ENCODE data around the gene NDUFB10.
"Not testable (repeated sequence)": the region's sequence is repeated elsewhere in the genome, so short reads cannot be mapped to it uniquely, and the experiment has no call there.

Gene NDUFB10

GRCh38 chr16:1938316-1938715 lies 21.0 kb upstream of the NDUFB10 start:
- no peak overlapping the region for H3K9ac ChIP-seq (ENCODE audit: low read depth, low read length)
- no peaks in the 10 kb centered on the region; the same call in none of the 2 replicates for H3K79me2 ChIP-seq (ENCODE audit: insufficient read depth, low read length)
- TF ChIP-seq EZH2 (IDR thresholded peaks at IDR 0.05; ENCODE audit: borderline replicate concordance, low read depth, low read length, severe bottlenecking) (no peak), CTCF (IDR thresholded peaks at IDR 0.05; ENCODE audit: borderline replicate concordance, extremely low read depth, low read length, poor library complexity, severe bottlenecking) (no peak)
- no peaks in the 10 kb centered on the region for H3K27me3 ChIP-seq (ENCODE audit: insufficient read depth, low read length, poor library complexity)
- DNase-seq = no peak
- H3K4me3 ChIP-seq (ENCODE audit: low read depth in 1 of 2, low read length in 2 of 2) = no peak overlapping the region
- H3K27ac ChIP-seq (ENCODE audit: low read length) = no peak overlapping the region
- H3K9me3 ChIP-seq (ENCODE audit: insufficient read depth, low read length, severe bottlenecking) = no peaks in the 10 kb centered on the region
- H3K36me3 ChIP-seq (ENCODE audit: insufficient read depth, low read length) = peaks cover 28% of the 10 kb centered on the region
- H4K20me1 ChIP-seq (ENCODE audit: insufficient read depth, low read length) = no peaks in the 10 kb centered on the region; the same call in 1 of the 2 replicates
- ATAC-seq (ENCODE audit: insufficient read depth, low read depth) = no peak
- no peak overlapping the region for H2AFZ ChIP-seq (ENCODE audit: low read depth, low read length)
- peaks cover 17% of the 10 kb centered on the region for H3K4me1 ChIP-seq (ENCODE audit: insufficient read depth, low read length)
- no peak overlapping the region for H3K4me2 ChIP-seq (ENCODE audit: insufficient read depth, low read length)

- Histone ChIP-seq H3K27me3 (ENCODE audit: insufficient read depth, low read length, poor library complexity) (no peaks in the 10 kb centered on the region), H4K20me1 (ENCODE audit: insufficient read depth, low read length) (no peaks in the 10 kb centered on the region; the same call in 1 of the 2 replicates), H3K36me3 (ENCODE audit: insufficient read depth, low read length) (peaks cover 28% of the 10 kb centered on the region), H3K27ac (ENCODE audit: low read length) (no peak overlapping the region), H2AFZ (ENCODE audit: low read depth, low read length) (no peak overlapping the region), H3K4me3 (ENCODE audit: low read depth in 1 of 2, low read length in 2 of 2) (no peak overlapping the region), H3K9ac (ENCODE audit: low read depth, low read length) (no peak overlapping the region), H3K4me2 (ENCODE audit: insufficient read depth, low read length) (no peak overlapping the region), H3K79me2 (ENCODE audit: insufficient read depth, low read length) (no peaks in the 10 kb centered on the region; the same call in none of the 2 replicates), H3K9me3 (ENCODE audit: insufficient read depth, low read length, severe bottlenecking) (no peaks in the 10 kb centered on the region), H3K4me1 (ENCODE audit: insufficient read depth, low read length) (peaks cover 23% of the 10 kb centered on the region)
- TF ChIP-seq EZH2 (IDR thresholded peaks at IDR 0.05; ENCODE audit: borderline replicate concordance, low read depth, low read length, severe bottlenecking) (no peak), CTCF (IDR thresholded peaks at IDR 0.05; ENCODE audit: borderline replicate concordance, extremely low read depth, low read length, poor library complexity, severe bottlenecking) (no peak)
- DNase-seq = no peak
- no peak for ATAC-seq (ENCODE audit: insufficient read depth, low read depth)
These were observed 20.4 kb upstream of the NDUFB10 start for GRCh38 chr16:1938910-1939309.

- H3K9me3 ChIP-seq (ENCODE audit: insufficient read depth, low read length, severe bottlenecking); H2AFZ ChIP-seq (ENCODE audit: low read depth, low read length); H3K79me2 ChIP-seq (ENCODE audit: insufficient read depth, low read length): not testable (repeated sequence)
These were observed 19.5 kb upstream of the NDUFB10 start for GRCh38 chr16:1939833-1940232.

GRCh38 chr16:1940273-1941161 lies 18.8 kb upstream of the NDUFB10 start:
- no peaks in the 10 kb centered on the region for H3K27me3 ChIP-seq (ENCODE audit: insufficient read depth, low read length, poor library complexity)
- ATAC-seq (ENCODE audit: insufficient read depth, low read depth) (no peak), DNase-seq (no peak)
- no peak overlapping the region for H2AFZ ChIP-seq (ENCODE audit: low read depth, low read length)
- TF ChIP-seq CTCF (IDR thresholded peaks at IDR 0.05; ENCODE audit: borderline replicate concordance, extremely low read depth, low read length, poor library complexity, severe bottlenecking) (no peak), EZH2 (IDR thresholded peaks at IDR 0.05; ENCODE audit: borderline replicate concordance, low read depth, low read length, severe bottlenecking) (no peak)
- no peak overlapping the region for H3K9ac ChIP-seq (ENCODE audit: low read depth, low read length)
- no peak overlapping the region for H3K4me3 ChIP-seq (ENCODE audit: low read depth in 1 of 2, low read length in 2 of 2)
- no peaks in the 10 kb centered on the region; the same call in none of the 2 replicates for H3K79me2 ChIP-seq (ENCODE audit: insufficient read depth, low read length)
- peaks cover 26% of the 10 kb centered on the region for H3K4me1 ChIP-seq (ENCODE audit: insufficient read depth, low read length)
- H3K4me2 ChIP-seq (ENCODE audit: insufficient read depth, low read length) = no peak overlapping the region
- no peaks in the 10 kb centered on the region; the same call in 1 of the 2 replicates for H4K20me1 ChIP-seq (ENCODE audit: insufficient read depth, low read length)
- H3K36me3 ChIP-seq (ENCODE audit: insufficient read depth, low read length) = peaks cover 28% of the 10 kb centered on the region
- no peak overlapping the region for H3K27ac ChIP-seq (ENCODE audit: low read length)
- no peaks in the 10 kb centered on the region for H3K9me3 ChIP-seq (ENCODE audit: insufficient read depth, low read length, severe bottlenecking)

More at GRCh38 chr16:1939833-1940232, 19.5 kb upstream of the NDUFB10 start:
- not testable (repeated sequence) for H3K27ac ChIP-seq (ENCODE audit: low read length); DNase-seq; H3K4me3 ChIP-seq (ENCODE audit: low read depth in 1 of 2, low read length in 2 of 2); H4K20me1 ChIP-seq (ENCODE audit: insufficient read depth, low read length); H3K27me3 ChIP-seq (ENCODE audit: insufficient read depth, low read length, poor library complexity); ATAC-seq (ENCODE audit: insufficient read depth, low read depth); H3K9ac ChIP-seq (ENCODE audit: low read depth, low read length); H3K4me2 ChIP-seq (ENCODE audit: insufficient read depth, low read length)
- H3K36me3 ChIP-seq (ENCODE audit: insufficient read depth, low read length) = peaks cover 28% of the 10 kb centered on the region
- H3K4me1 ChIP-seq (ENCODE audit: insufficient read depth, low read length) = peaks cover 26% of the 10 kb centered on the region
